HepG2 (cell line): ENCODE results near the gene LRRC8E.

ENCODE experiments used
- CBX2 ChIP-seq, 2 experiments: fragments of 200-600 bp in 1 of 2; sonication (generic); formaldehyde crosslinking in 1 of 2; IDR thresholded peaks; 2 replicates each; pipeline versions ENCODE4 v1.7.0 to v1.8.1; 2018 to 2022; ENCODE audit warnings: low read depth in 2 of 2, low read length in 1 of 2, mild to moderate bottlenecking in 1 of 2, missing genetic modification reagents in 1 of 2
- KLF16 ChIP-seq, 2 experiments: sonication (generic) in 1 of 2; formaldehyde crosslinking in 1 of 2; IDR thresholded peaks; 2 replicates each; pipeline versions ENCODE4 v1.6.1 to v1.8.0; 2016 to 2023; ENCODE audit warnings: missing genetic modification reagents in 2 of 2, missing compliant biosample characterization in 1 of 2
- MTF1 ChIP-seq: sonication (generic); formaldehyde crosslinking; IDR thresholded peaks from 2 replicates; pipeline ENCODE4 v1.5.0; 2020; ENCODE audit warnings: missing genetic modification reagents
- PRDM10 ChIP-seq: sonication (generic); formaldehyde crosslinking; IDR thresholded peaks from 2 replicates; pipeline ENCODE4 v1.4.0; 2020; ENCODE audit warnings: low read depth, missing genetic modification reagents

- TF ChIP-seq CBX2 (IDR thresholded peaks at IDR 0.05; ENCODE audit: low read depth, low read length) (no peak), CBX2 (CRISPR knock-in tag; IDR thresholded peaks at IDR 0.05; ENCODE audit: low read depth) (no peak), KLF16 (CRISPR knock-in tag; IDR thresholded peaks at IDR 0.05) (no peak), MTF1 (CRISPR knock-in tag) (no peak), PRDM10 (CRISPR knock-in tag) (no peak)
These were observed 23.3 kb downstream of the LRRC8E start for GRCh38 chr19:7911508-7912143.
